Natural killer cell treated with Interleukin-12 subunit alpha and Interleukin-12 subunit beta and Interleukin-15 and Interleukin-18, amount 100 ng/mL, for 72 hours (primary cell): ENCODE data around the gene FOXR1. TPM values are rescaled to one million over a fixed set of nuclear protein-coding genes. Genes with fewer than 3 reads are reported as not detected.

Experiments
- ATAC-seq, 2 donors: fragments of 150-1000 bp; cut with Tn5 transposase in 1 of 2; sonication (Bioruptor Pico), chemical (Tn5 transposase) in 1 of 2; 2 replicates each; pipeline ENCODE4 v1.10.0; 2021
- DNase-seq: peaks from one replicate; pipeline ENCODE4 v3.0.0; 2022; ENCODE audit warnings: low spot score
- H3K27ac Mint-ChIP-seq, 2 donors: 1 replicate in 1 of 2; 2 replicates in 1 of 2; pipeline ENCODE4 v1.8.0; 2022; ENCODE audit warnings: mixed read lengths in 2 of 2, mild to moderate bottlenecking in 1 of 2, moderate library complexity in 1 of 2
- H3K27me3 Mint-ChIP-seq, 2 donors: 1 replicate in 1 of 2; 2 replicates in 1 of 2; pipeline ENCODE4 v1.8.0; 2022; ENCODE audit warnings: mixed read lengths in 2 of 2
- H3K36me3 Mint-ChIP-seq: one replicate; pipeline ENCODE4 v1.8.0; 2022; ENCODE audit warnings: mixed read lengths
- H3K4me1 Mint-ChIP-seq, 2 donors: 1 replicate in 1 of 2; 2 replicates in 1 of 2; pipeline ENCODE4 v1.8.0; 2022; ENCODE audit warnings: low read depth in 2 of 2, mixed read lengths in 2 of 2, mild to moderate bottlenecking in 1 of 2
- H3K4me3 Mint-ChIP-seq: one replicate; pipeline ENCODE4 v1.8.0; 2022; ENCODE audit warnings: mixed read lengths
- H3K9me3 Mint-ChIP-seq: 2 replicates; pipeline ENCODE4 v1.8.0; 2022; ENCODE audit warnings: mixed read lengths
- total RNA-seq, 2 donors: library from RNA; stranded (reverse); gene quantifications; one replicate each; pipeline ENCODE4 v1.2.3, GENCODE V29; 2022

FOXR1 gene
- total RNA-seq, 2 donors from 2014 or later: not detected

GRCh38 chr11:119029340-119030028, 57.9 kb downstream of the FOXR1 start:
- Mint-ChIP-seq H3K9me3 (no peaks in the 10 kb centered on the region), H3K4me3 (peak overlapping the region; percentile 84), H3K27ac (peak overlapping the region; percentile 48 to 78), H3K4me1 (peaks cover 9 to 28% of the 10 kb centered on the region in 2 donors), H3K27me3 (no peaks in the 10 kb centered on the region), H3K36me3 (peaks cover 5% of the 10 kb centered on the region)
- no peak for ATAC-seq
- DNase-seq: no peak

DNA sequence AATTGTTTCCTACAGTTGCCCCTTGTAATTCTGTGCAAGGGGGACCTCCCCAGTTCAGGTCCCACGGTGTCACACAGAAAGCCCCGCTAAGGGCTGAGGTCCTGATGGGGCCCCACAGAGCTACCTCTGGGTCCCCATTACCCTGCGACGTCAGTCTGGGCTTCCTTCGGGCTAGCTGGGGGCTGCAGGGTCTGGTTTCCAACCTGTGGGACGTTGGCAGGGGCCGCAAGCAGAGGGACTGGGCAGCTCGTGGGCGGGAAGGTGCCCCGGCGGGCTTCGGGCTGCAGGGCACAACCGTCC, 58.4 kb downstream of the FOXR1 start:
- no peaks in the 10 kb centered on the region for H3K27me3 Mint-ChIP-seq

DNA sequence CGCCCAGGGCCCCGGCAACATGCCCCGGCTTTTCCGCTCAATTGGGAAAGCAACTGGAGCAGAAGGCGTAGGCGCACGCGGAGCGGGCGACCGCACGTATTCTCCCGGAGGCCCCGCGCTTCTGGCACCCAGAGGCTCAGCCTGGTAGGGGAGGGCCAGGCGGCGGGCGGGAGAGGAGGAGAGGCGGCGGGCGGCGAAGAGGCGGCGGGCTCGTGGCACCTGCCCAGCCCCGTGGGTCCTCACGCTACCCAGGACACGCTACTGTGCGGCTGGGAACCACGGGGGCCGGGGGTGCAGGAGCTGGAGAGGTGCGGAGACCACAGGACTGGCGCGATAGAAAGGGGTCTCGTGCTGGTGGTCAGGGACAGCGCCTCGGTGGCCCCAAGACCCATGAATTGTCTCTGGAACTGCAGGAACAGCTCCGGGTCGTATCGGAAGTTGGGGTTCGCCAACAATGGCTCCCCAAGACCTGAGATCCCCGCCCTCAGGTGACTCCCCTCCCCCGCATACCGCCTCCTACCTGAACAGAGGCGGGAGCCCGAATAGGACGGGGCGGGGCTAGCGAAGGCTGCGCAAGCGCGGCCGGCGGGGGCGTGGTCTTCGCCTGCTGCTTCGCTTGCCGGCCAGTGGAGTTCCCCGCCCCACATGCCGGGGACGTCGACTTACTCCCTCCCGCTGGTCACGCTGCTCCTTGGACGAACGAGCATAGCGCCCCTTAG, 58.9 kb downstream of the FOXR1 start, which contains the start of gene SLC37A4:
Gene SLC37A4 (minus strand): TSS at position 549 of the 719 bp plus-strand sequence.
- Mint-ChIP-seq H3K9me3 (no peaks in the 10 kb centered on the region), H3K4me1 (peaks cover 8 to 19% of the 10 kb centered on the region in 2 donors), H3K27ac (peak within 1 kb of the TSS; percentile 48 to 78), H3K4me3 (peak within 1 kb of the TSS; percentile 84), H3K27me3 (no peaks in the 10 kb centered on the region), H3K36me3 (peaks cover under 1% of the 10 kb centered on the region)
- DNase-seq (peak; percentile 99), ATAC-seq (peak; percentile 97 to 98)

More for the DNA sequence above, 58.4 kb downstream of the FOXR1 start:
- peak overlapping the region; percentile 48 to 78 for H3K27ac Mint-ChIP-seq
- DNase-seq (no peak), ATAC-seq (peak in 1 of 2 donors; percentile 4)
- no peaks in the 10 kb centered on the region for H3K9me3 Mint-ChIP-seq
- H3K36me3 Mint-ChIP-seq: peaks cover 5% of the 10 kb centered on the region
- H3K4me3 Mint-ChIP-seq: peak overlapping the region; percentile 84
- H3K4me1 Mint-ChIP-seq: peaks cover 8 to 24% of the 10 kb centered on the region in 2 donors

Other genes starting within 250 kb of the FOXR1 start
- 100 to 1,000 TPM; 145 to 214 TPM for gene DDX6, start 180.6 kb upstream of the FOXR1 start, total RNA-seq
- gene CXCR5, start 87.9 kb upstream of the FOXR1 start, total RNA-seq: 1 to 10 TPM; 3.1 to 6.3 TPM
- 10 to 100 TPM; 33.5 to 62.2 TPM for gene BCL9L, start 45.8 kb upstream of the FOXR1 start, total RNA-seq
- 1 to 10 TPM in 1 of 2 donors, under 1 TPM in 1; 0.64 to 1.1 TPM for gene UPK2, start 15.5 kb upstream of the FOXR1 start, total RNA-seq
- gene CENATAC, start 26.4 kb downstream of the FOXR1 start, total RNA-seq: 10 to 100 TPM; 53.4 to 97.8 TPM
- gene RPS25, start 46.6 kb downstream of the FOXR1 start, total RNA-seq: 100 to 1,000 TPM; 711 to 875 TPM
- gene TRAPPC4, start 47.0 kb downstream of the FOXR1 start, total RNA-seq: 10 to 100 TPM; 76.3 to 82.3 TPM
- gene SLC37A4, start 59.1 kb downstream of the FOXR1 start, total RNA-seq: 10 to 100 TPM; 20.3 to 32.6 TPM
- 100 to 1,000 TPM; 259 to 333 TPM for gene HYOU1, start 85.4 kb downstream of the FOXR1 start, total RNA-seq
- gene VPS11, start 96.1 kb downstream of the FOXR1 start, total RNA-seq: 10 to 100 TPM; 34.7 to 42.0 TPM
- 10 to 100 TPM; 18.0 to 53.9 TPM for gene HMBS, start 113.1 kb downstream of the FOXR1 start, total RNA-seq
- gene DPAGT1, start 130.1 kb downstream of the FOXR1 start, total RNA-seq: 10 to 100 TPM; 51.9 to 96.2 TPM
- gene C2CD2L, start 135.6 kb downstream of the FOXR1 start, total RNA-seq: 10 to 100 TPM; 37.9 to 58.4 TPM
- 10 to 100 TPM; 33.4 to 49.5 TPM for gene HINFP, start 149.8 kb downstream of the FOXR1 start, total RNA-seq
- not detected for gene ABCG4, start 177.3 kb downstream of the FOXR1 start, total RNA-seq
- gene NLRX1, start 197.0 kb downstream of the FOXR1 start, total RNA-seq: 10 to 100 TPM; 13.0 to 14.1 TPM
- under 1 TPM in 1 of 2 donors, not detected in 1; 0.64 TPM for gene NHERF4, start 213.7 kb downstream of the FOXR1 start, total RNA-seq
- 10 to 100 TPM; 29.1 to 50.5 TPM for gene CBL, start 234.6 kb downstream of the FOXR1 start, total RNA-seq